Kidney (tissue), 14 donors: Measurements from ENCODE around the gene ABHD16A. TPM values are rescaled to one million over a fixed set of nuclear protein-coding genes. Genes with fewer than 3 reads are reported as not detected.

Experiments
- DNase-seq, 5 donors: peaks; one replicate each; pipeline ENCODE4 v3.0.0-alpha.2; 2013 to 2020
- FAIRE-seq: peaks from 2 replicates; lab custom pipeline; 2012; peaks lifted over from hg19 to GRCh38; lab: Jason Lieb, UNC
- H3K27ac ChIP-seq, 2 donors: one replicate each; pipeline ENCODE4 v1.7.0; 2013; ENCODE audit warnings: low read depth in 2 of 2, low read length in 2 of 2, inconsistent platforms in 1 of 2
- H3K27me3 ChIP-seq: one replicate; pipeline ENCODE4 v1.7.1; 2013; ENCODE audit warnings: low read length, inconsistent platforms; ENCODE audit not compliant: control insufficient read depth, insufficient read depth
- H3K36me3 ChIP-seq, 3 donors: one replicate each; pipeline versions ENCODE4 v1.7.0 to v1.7.1; 2013; ENCODE audit warnings: low read length in 3 of 3, control low read depth in 1 of 3, inconsistent platforms in 1 of 3; ENCODE audit not compliant: insufficient read depth in 3 of 3, control insufficient read depth in 2 of 3
- H3K4me1 ChIP-seq, 3 donors: one replicate each; pipeline versions ENCODE4 v1.7.0 to v1.7.1; 2013; ENCODE audit warnings: low read length in 3 of 3, inconsistent platforms in 1 of 3, low read depth in 1 of 3; ENCODE audit not compliant: control insufficient read depth in 2 of 3, insufficient read depth in 2 of 3
- H3K4me3 ChIP-seq, 3 donors: one replicate each; pipeline versions ENCODE4 v1.7.0 to v1.8.1; 2013; ENCODE audit warnings: low read length in 3 of 3, control low read depth in 1 of 3, inconsistent platforms in 1 of 3
- H3K9ac ChIP-seq, 3 donors: one replicate each; pipeline versions ENCODE4 v1.7.0 to v1.7.1; 2013; ENCODE audit warnings: low read length in 3 of 3, control low read depth in 1 of 3, inconsistent platforms in 1 of 3
- H3K9me3 ChIP-seq, 3 donors: one replicate each; pipeline versions ENCODE4 v1.7.0 to v1.7.1; 2013; ENCODE audit warnings: low read length in 3 of 3, control low read depth in 1 of 3, inconsistent platforms in 1 of 3; ENCODE audit not compliant: control insufficient read depth in 2 of 3, insufficient read depth in 1 of 3
- CTCF ChIP-seq: IDR thresholded peaks from 3 replicates; pipeline ENCODE4 v1.5.1; 2012; ENCODE audit warnings: mild to moderate bottlenecking, moderate library complexity, borderline replicate concordance; ENCODE audit not compliant: insufficient read depth; ENCODE audit errors: extremely low read depth
- intact Hi-C: fragments of 100-400 bp; cut with DNase I; formaldehyde crosslinking; loops from one replicate; pipeline ENCODE4 v1.11.1; 2022
- polyA plus RNA-seq: library from polyadenylated mRNA; stranded (reverse); fragments of 350-450 nt; fragmentation: Illumina TruSeq; extraction: RNeasy Lipid Tissue Mini Kit (QIAGEN cat#74804); gene quantifications from one replicate; pipeline ENCODE4 v1.2.3, GENCODE V29; 2014; ENCODE audit warnings: low read depth, low replicate concordance; ENCODE audit not compliant: insufficient read depth
- total RNA-seq: library from RNA; stranded (reverse); fragmentation: NEBNext Ultra II Directional; extraction: Animal tissue kit (Norgen Biotek cat#: 25700); gene quantifications from one replicate; pipeline ENCODE4 v1.2.1, GENCODE V29; 2021
- donor health status: control.
- donor health status: control.
- donor health status: control.
- donor health status: control.
- donor health status: control.
- donor health status: DM: yes; HTN: yes; CAD: no.
- donor health status: Normal renal cell carcinoma (clear cell type).

Gene ABHD16A
- total and polyA plus RNA-seq, 2 donors from 2014 or later, result 48.7 to 50.2 TPM

GRCh38 chr6:31691564-31692108, 11.5 kb downstream of the ABHD16A start:
- no peaks in the 10 kb centered on the region for H3K27me3 ChIP-seq
- no peak overlapping the region for H3K4me3 ChIP-seq
- FAIRE-seq, result no peak
- no peaks in the 10 kb centered on the region for H3K9me3 ChIP-seq
- peaks cover 9 to 51% (median 46%) of the 10 kb centered on the region in 3 donors for H3K36me3 ChIP-seq
- no peak overlapping the region for H3K9ac ChIP-seq
- DNase-seq, result no peak
- TF ChIP-seq CTCF, result no peak
- intact Hi-C loops, result no loop called here
- no peak overlapping the region for H3K27ac ChIP-seq
- no peaks in the 10 kb centered on the region for H3K4me1 ChIP-seq

- Histone ChIP-seq H3K36me3 (peaks cover 9 to 49% (median 46%) of the 10 kb centered on the region in 3 donors), H3K9me3 (no peaks in the 10 kb centered on the region), H3K4me1 (no peaks in the 10 kb centered on the region), H3K9ac (no peak overlapping the region), H3K4me3 (no peak overlapping the region), H3K27ac (no peak overlapping the region), H3K27me3 (no peaks in the 10 kb centered on the region)
- FAIRE-seq, result no peak
- DNase-seq, result no peak
- TF ChIP-seq CTCF, result no peak
- intact Hi-C loops, result no loop called here
Observed at GRCh38 chr6:31691078-31691463, 12.1 kb downstream of the ABHD16A start.

GRCh38 chr6:31690231-31691077, 12.7 kb downstream of the ABHD16A start:
- FAIRE-seq (no peak), DNase-seq (no peak)
- TF ChIP-seq CTCF, result no peak
- Histone ChIP-seq H3K4me1 (no peaks in the 10 kb centered on the region), H3K9ac (no peak overlapping the region), H3K36me3 (peaks cover 9 to 49% (median 46%) of the 10 kb centered on the region in 3 donors), H3K27me3 (no peaks in the 10 kb centered on the region), H3K27ac (no peak overlapping the region), H3K4me3 (no peak overlapping the region), H3K9me3 (no peaks in the 10 kb centered on the region)
- intact Hi-C loops, result no loop called here
